GM12878 (cell line): ENCODE data around the gene DBET. TPM values are rescaled to one million over a fixed set of nuclear protein-coding genes. Genes with fewer than 3 reads are reported as not detected.
A peak's percentile ranks its signal among the peaks of the same experiment; 100 is the strongest.
"Not testable (repeated sequence)": the region's sequence is repeated elsewhere in the genome, so short reads cannot be mapped to it uniquely, and the experiment has no call there.

ENCODE experiments used
- ATAC-seq: fragments of 200-7000 bp; cut with Tn5 transposase; 3 replicates; pipeline ENCODE4 v1.9.1; 2020; ENCODE audit warnings: mild to moderate bottlenecking, moderate library complexity
- BruUV-seq: library from RNA; stranded (reverse); fragments of 400-500 nt; replicated peaks from 2 replicates; lab custom pipeline; 2021; lab: Mats Ljungman, UMichigan
- CTCF ChIA-PET: fragments of 300-600 bp; sonication (Branson Sonifier 250); formaldehyde crosslinking; extraction: SDS; loops from one replicate; lab custom pipeline; 2021; ENCODE audit warnings: inconsistent platforms; lab: Yijun Ruan, JAX
- POLR2A ChIA-PET: fragments of 350-600 bp; formaldehyde crosslinking; extraction: SDS; loops from one replicate; lab custom pipeline; 2021; ENCODE audit warnings: inconsistent platforms; lab: Charles Lee
- RAD21 ChIA-PET: fragments of 300-600 bp; sonication (Branson Sonifier 250); formaldehyde crosslinking; loops from one replicate; lab custom pipeline; 2023; ENCODE audit warnings: antibody characterized with exemption; ENCODE audit not compliant: unreplicated experiment; lab: Charles Lee
- SMC1A ChIA-PET: fragments of 300-600 bp; sonication (Branson Sonifier 250); formaldehyde crosslinking; loops from one replicate; lab custom pipeline; 2023; ENCODE audit not compliant: unreplicated experiment, uncharacterized antibody; lab: Charles Lee
- DNase-seq: peaks from one replicate; pipeline ENCODE4 v3.0.0-alpha.2; 2011; ENCODE audit warnings: low read depth, low spot score
- FAIRE-seq: peaks from 3 replicates; lab custom pipeline; 2011; peaks lifted over from hg19 to GRCh38; lab: Jason Lieb, UNC
- H2AFZ ChIP-seq: 2 replicates; pipeline ENCODE4 v1.6.0; 2011; ENCODE audit warnings: low read depth, low read length, control low read depth; ENCODE audit not compliant: control insufficient read depth
- H3K27ac ChIP-seq: 2 replicates; pipeline ENCODE4 v1.5.1; 2011; ENCODE audit warnings: control low read depth; ENCODE audit not compliant: control insufficient read depth, insufficient read depth
- H3K27me3 ChIP-seq, 2 experiments: replicated peaks in 1 of 2; 2 replicates each; pipeline versions ENCODE4 v1.6.0 to v1.6.1; 2011; ENCODE audit warnings: low read length in 1 of 2; ENCODE audit not compliant: control insufficient read depth in 2 of 2, insufficient read depth in 2 of 2
- H3K36me3 ChIP-seq, 2 experiments: 2 replicates each; pipeline ENCODE4 v1.5.1; 2011; ENCODE audit warnings: low read length in 1 of 2; ENCODE audit not compliant: control insufficient read depth in 2 of 2, insufficient read depth in 2 of 2
- H3K4me1 ChIP-seq: 2 replicates; pipeline ENCODE4 v1.6.1; 2011; ENCODE audit warnings: mild to moderate bottlenecking, low read length, moderate library complexity, mixed read lengths; ENCODE audit not compliant: control insufficient read depth, insufficient read depth
- H3K4me2 ChIP-seq: 2 replicates; pipeline ENCODE4 v1.6.0; 2011; ENCODE audit warnings: control low read depth; ENCODE audit not compliant: control insufficient read depth, insufficient read depth
- H3K4me3 ChIP-seq: fragments of 200-600 bp; sonication (generic); 2 replicates; pipeline ENCODE4 v1.5.1; 2016
- H3K79me2 ChIP-seq: 2 replicates; pipeline ENCODE4 v1.6.0; 2011; ENCODE audit warnings: low read length; ENCODE audit not compliant: control insufficient read depth, insufficient read depth
- H3K9ac ChIP-seq: 2 replicates; pipeline ENCODE4 v1.8.0; 2011; ENCODE audit warnings: low read length, control low read depth, mixed read lengths; ENCODE audit not compliant: control insufficient read depth, insufficient read depth
- H3K9me3 ChIP-seq: replicated peaks from 3 replicates; pipeline ENCODE4 v1.5.1; 2011; ENCODE audit warnings: mild to moderate bottlenecking, low read length; ENCODE audit not compliant: control insufficient read depth, insufficient read depth
- H4K20me1 ChIP-seq: 2 replicates; pipeline ENCODE4 v1.6.0; 2011; ENCODE audit not compliant: control insufficient read depth, insufficient read depth
- SRF ChIP-seq, 2 experiments: IDR thresholded peaks; 2 replicates each; pipeline ENCODE4 v1.6.1; 2011; ENCODE audit warnings: low read depth in 2 of 2, low read length in 2 of 2, mild to moderate bottlenecking in 1 of 2, moderate library complexity in 1 of 2
- ZSCAN29 ChIP-seq: fragments of 450-650 bp; IDR thresholded peaks from 2 replicates; pipeline ENCODE4 v1.6.1; 2017; ENCODE audit warnings: mild to moderate bottlenecking, moderate library complexity
- WGBS: methylation state at CpG from one replicate; pipeline ENCODE4 v1.1.6; 2016; ENCODE audit warnings: low lambda C conversion rate; ENCODE audit not compliant: insufficient replicate concordance, insufficient coverage; ENCODE audit errors: missing lambda C conversion rate; 5-methylcytosine and 5-hydroxymethylcytosine counted together
- in situ Hi-C: fragments of 300-500 bp; cut with MboI; formaldehyde crosslinking; loops from 9 replicates; pipeline ENCODE4 v1.14.3; 2018; ENCODE audit warnings: mixed read lengths
- intact Hi-C: fragments of 100-400 bp; cut with micrococcal nuclease; formaldehyde crosslinking; loops from one replicate; pipeline ENCODE4 v1.14.2; 2022; ENCODE audit not compliant: unreplicated experiment
- polyA plus RNA-seq, 11 experiments: library from polyadenylated mRNA; depleted of rRNA in 4 of 11; unstranded in 6 of 11; stranded (reverse) in 5 of 11; fragments of >200 nt; fragmentation: Nextera tagmentation in 4 of 11; fragmentation: Illumina TruSeq in 1 of 11; extraction: Ambion mirVana in 4 of 11; extraction: Trizol in 1 of 11; gene quantifications; 1 replicate in 1 of 11; 2 replicates in 10 of 11; pipeline versions ENCODE4 v1.2.1 to v1.2.3, GENCODE V29; 2011 to 2016; ENCODE audit warnings: inconsistent platforms in 2 of 11, missing spikeins in 2 of 11, low read depth in 1 of 11
- total RNA-seq, 4 experiments: library from RNA; depleted of rRNA in 3 of 4; stranded (reverse); fragments of >200 nt in 3 of 4; fragmentation: Illumina TruSeq in 1 of 4; extraction: Trizol in 1 of 4; gene quantifications; 2 replicates each; pipeline versions ENCODE4 v1.2.1 to v1.2.3, GENCODE V29; 2013 to 2021

DBET gene
- total and polyA plus RNA-seq, 10 of the 15 experiments (the other 5 are each of a cell fraction or from before 2014, with no cell fraction given), result not detected

- H3K79me2 ChIP-seq, result no peaks in the 10 kb centered on the region
- H3K27me3 ChIP-seq, result no peaks in the 10 kb centered on the region
- no peak overlapping the region for H2AFZ ChIP-seq
- 9% methylated on average over 51 of the region's 55 CpGs for WGBS
- no peak overlapping the region for H3K27ac ChIP-seq
- in situ Hi-C loops, result no loop called here
- no peaks in the 10 kb centered on the region for H3K4me1 ChIP-seq
- ATAC-seq (no peak), FAIRE-seq (peak; percentile 38), DNase-seq (no peak)
- no peak overlapping the region for H3K9ac ChIP-seq
- BruUV-seq, result no TSS peak
- TF ChIP-seq ZSCAN29, result peak; percentile 26; the same call in 1 of the 2 replicates
- TF ChIP-seq SRF (IDR thresholded peaks at IDR 0.05; ENCODE audit: low read depth in 2 of 2, low read length in 2 of 2), result no peak
- ChIA-PET CTCF (no interaction called here), SMC1A (no interaction called here), RAD21 (no interaction called here), POLR2A (no interaction called here)
- no peak overlapping the region for H3K4me3 ChIP-seq
- intact Hi-C loops, result no loop called here
- H3K36me3 ChIP-seq, result no peaks in the 10 kb centered on the region
- H3K4me2 ChIP-seq, result no peak overlapping the region
- peaks cover 7% of the 10 kb centered on the region; the same call in 1 of the 3 replicates for H3K9me3 ChIP-seq
- H4K20me1 ChIP-seq, result no peaks in the 10 kb centered on the region
Measured at GRCh38 chr4:190020790-190021717, 43.2 kb upstream of the DBET start.

- H3K27me3 ChIP-seq, RAD21 ChIA-PET, H3K9ac ChIP-seq, H3K4me1 ChIP-seq, FAIRE-seq, H3K4me2 ChIP-seq, CTCF ChIA-PET, ATAC-seq, BruUV-seq, SMC1A ChIA-PET, H3K4me3 ChIP-seq, intact Hi-C loops, H3K27ac ChIP-seq, H2AFZ ChIP-seq, DNase-seq, H3K9me3 ChIP-seq, H3K36me3 ChIP-seq, H4K20me1 ChIP-seq, H3K79me2 ChIP-seq, in situ Hi-C loops: not testable (repeated sequence)
- WGBS, result 51% methylated on average over 15 of the region's 39 CpGs
- POLR2A ChIA-PET, result interaction anchor here (0.6 kb wide), 1 partner anchor 101 kb away, joined by 4 read pairs; no protein-coding TSS in a partner anchor
Measured at GRCh38 chr4:190021973-190022372, 42.3 kb upstream of the DBET start.

GRCh38 chr4:190022614-190023281, 41.6 kb upstream of the DBET start:
- peak; percentile 68 for FAIRE-seq
- BruUV-seq, DNase-seq, H2AFZ ChIP-seq, H3K4me1 ChIP-seq, ATAC-seq, H3K4me2 ChIP-seq, H3K27ac ChIP-seq, CTCF ChIA-PET, RAD21 ChIA-PET, H3K9ac ChIP-seq, intact Hi-C loops, H4K20me1 ChIP-seq, H3K36me3 ChIP-seq, H3K27me3 ChIP-seq, H3K9me3 ChIP-seq, in situ Hi-C loops, H3K4me3 ChIP-seq, SMC1A ChIA-PET, H3K79me2 ChIP-seq: not testable (repeated sequence)
- WGBS, result 21% methylated on average over 32 of the region's 47 CpGs
- POLR2A ChIA-PET, result interaction anchor here (0.6 kb wide), 1 partner anchor 101 kb away, joined by 4 read pairs; no protein-coding TSS in a partner anchor
